HCT116 (cell line): ENCODE results near the gene GLT8D2. TPM values are rescaled to one million over a fixed set of nuclear protein-coding genes. Genes with fewer than 3 reads are reported as not detected.

ENCODE experiments used
- ATAC-seq: fragments of 200-7000 bp; cut with Tn5 transposase; 2 replicates; pipeline ENCODE4 v1.9.1; 2020; ENCODE audit warnings: mild to moderate bottlenecking, moderate library complexity
- BruUV-seq: library from RNA; stranded (reverse); fragments of 400-500 nt; replicated peaks from 2 replicates; lab custom pipeline; 2021; lab: Mats Ljungman, UMichigan
- CTCF ChIA-PET: fragments of 300-600 bp; sonication (Branson Sonifier 250); formaldehyde crosslinking; loops from one replicate; lab custom pipeline; 2021; ENCODE audit warnings: antibody characterized with exemption; lab: Charles Lee
- POLR2A ChIA-PET: fragments of 300-600, 350-600 bp; sonication (Branson Sonifier 250); formaldehyde crosslinking; loops from one replicate; lab custom pipeline; 2021; ENCODE audit warnings: antibody characterized with exemption; lab: Charles Lee
- RAD21 ChIA-PET, 2 experiments: fragments of 300-600 bp; sonication (Branson Sonifier 250); formaldehyde crosslinking; loops; one replicate each; lab custom pipeline; 2023; ENCODE audit warnings: low total read pairs in 2 of 2; ENCODE audit not compliant: uncharacterized antibody in 2 of 2, unreplicated experiment in 2 of 2, low non-redundant PET in 1 of 2; lab: Charles Lee
- DNase-seq: peaks from one replicate; pipeline ENCODE4 v3.0.0-alpha.2; 2010; ENCODE audit warnings: low read depth, low spot score
- H2AFZ ChIP-seq: fragments of 200-600 bp; shearing (Covaris generic), sonication (generic); 2 replicates; pipeline ENCODE4 v1.6.1; 2017; ENCODE audit warnings: low read depth, mixed run types, mixed read lengths, antibody characterized with exemption, low read length; ENCODE audit not compliant: poor library complexity, severe bottlenecking
- H3K27ac ChIP-seq: 2 replicates; pipeline ENCODE4 v1.5.1; 2012; ENCODE audit warnings: low read depth, low read length
- H3K27me3 ChIP-seq: fragments of 200-600 bp; sonication (generic); 2 replicates; pipeline ENCODE4 v1.6.1; 2016; ENCODE audit warnings: mixed run types, low read length, mixed read lengths; ENCODE audit not compliant: insufficient read depth
- H3K36me3 ChIP-seq, 2 experiments: fragments of 200-500 bp in 1 of 2; fragments of 200-600 bp in 1 of 2; sonication (Bioruptor generic) in 1 of 2; sonication (generic) in 1 of 2; 2 replicates each; pipeline versions ENCODE4 v1.5.1 to v1.6.1; 2014 to 2016; ENCODE audit warnings: low read length in 2 of 2, inconsistent platforms in 1 of 2, mixed read lengths in 1 of 2, mixed run types in 1 of 2; ENCODE audit not compliant: insufficient read depth in 2 of 2, control insufficient read depth in 1 of 2
- H3K4me1 ChIP-seq, 2 experiments: fragments of 200-600 bp in 1 of 2; sonication (generic) in 1 of 2; 2 replicates each; pipeline versions ENCODE4 v1.5.1 to v1.6.1; 2012 to 2017; ENCODE audit warnings: low read length in 2 of 2, inconsistent platforms in 1 of 2, mild to moderate bottlenecking in 1 of 2, mixed read lengths in 1 of 2, mixed run types in 1 of 2, moderate library complexity in 1 of 2; ENCODE audit not compliant: insufficient read depth in 2 of 2, control insufficient read depth in 1 of 2
- H3K4me2 ChIP-seq: fragments of 200-600 bp; sonication (generic); 2 replicates; pipeline ENCODE4 v1.6.1; 2017; ENCODE audit warnings: mixed run types, low read length, mixed read lengths
- H3K4me3 ChIP-seq, 2 experiments: fragments of 200-600 bp in 1 of 2; sonication (generic) in 1 of 2; replicated peaks in 1 of 2; 2 replicates each; pipeline ENCODE4 v1.5.1; 2011 to 2016; ENCODE audit warnings: low read length in 2 of 2, control low read depth in 1 of 2, low read depth in 1 of 2, mild to moderate bottlenecking in 1 of 2, mixed read lengths in 1 of 2, mixed run types in 1 of 2
- H3K79me2 ChIP-seq: fragments of 200-600 bp; sonication (generic); 2 replicates; pipeline ENCODE4 v1.6.1; 2017; ENCODE audit warnings: mild to moderate bottlenecking, mixed run types, low read length, moderate library complexity, mixed read lengths; ENCODE audit not compliant: insufficient read depth
- H3K9ac ChIP-seq: fragments of 200-600 bp; sonication (generic); 2 replicates; pipeline ENCODE4 v1.6.1; 2016; ENCODE audit warnings: low read length, mixed read lengths
- H3K9me2 ChIP-seq: fragments of 200-600 bp; sonication (generic), shearing (Covaris generic); 2 replicates; pipeline ENCODE4 v1.6.1; 2017; ENCODE audit warnings: mixed run types, mild to moderate bottlenecking, moderate library complexity; ENCODE audit not compliant: insufficient read depth
- H3K9me3 ChIP-seq, 2 experiments: fragments of 200-500 bp in 1 of 2; fragments of 200-600 bp in 1 of 2; sonication (Bioruptor generic) in 1 of 2; sonication (generic) in 1 of 2; 2 replicates each; pipeline ENCODE4 v1.6.1; 2014 to 2017; ENCODE audit warnings: low read length in 2 of 2, mixed read lengths in 2 of 2, inconsistent platforms in 1 of 2, low read depth in 1 of 2, mild to moderate bottlenecking in 1 of 2, mixed run types in 1 of 2, moderate library complexity in 1 of 2; ENCODE audit not compliant: control insufficient read depth in 1 of 2, insufficient read depth in 1 of 2
- H4K20me1 ChIP-seq: fragments of 200-600 bp; sonication (generic), shearing (Covaris generic); 2 replicates; pipeline ENCODE4 v1.6.1; 2017; ENCODE audit warnings: mixed run types, mild to moderate bottlenecking, moderate library complexity; ENCODE audit not compliant: insufficient read depth
- ELF1 ChIP-seq: IDR thresholded peaks from 2 replicates; pipeline ENCODE4 v1.6.1; 2012; ENCODE audit warnings: low read depth, borderline replicate concordance
- EZH2 ChIP-seq: fragments of 200-600 bp; sonication (generic); IDR thresholded peaks from 2 replicates; pipeline ENCODE4 v1.6.1; 2017; ENCODE audit warnings: antibody characterized with exemption, mixed run types
- EZH2phosphoT487 ChIP-seq: fragments of 200-600 bp; IDR thresholded peaks from 2 replicates; pipeline ENCODE4 v1.6.1; 2018; ENCODE audit warnings: antibody characterized with exemption, borderline replicate concordance
- FOSL1 ChIP-seq: IDR thresholded peaks from 2 replicates; pipeline ENCODE4 v1.6.1; 2012; ENCODE audit warnings: low read depth
- JUND ChIP-seq: IDR thresholded peaks from 2 replicates; pipeline ENCODE4 v1.6.1; 2012
- POLR2A ChIP-seq: IDR thresholded peaks from 2 replicates; pipeline ENCODE4 v1.7.0; 2011; ENCODE audit warnings: borderline replicate concordance; ENCODE audit not compliant: insufficient read depth, insufficient read length; ENCODE audit errors: extremely low read depth
- RAD21 ChIP-seq: IDR thresholded peaks from 2 replicates; pipeline ENCODE4 v1.6.1; 2012; ENCODE audit warnings: low read depth, mild to moderate bottlenecking
- SIN3A ChIP-seq: IDR thresholded peaks from 2 replicates; pipeline ENCODE4 v1.6.1; 2012; ENCODE audit warnings: low read depth
- SP1 ChIP-seq: IDR thresholded peaks from 2 replicates; pipeline ENCODE4 v1.6.1; 2012; ENCODE audit warnings: low read depth
- TCF7L2 ChIP-seq: IDR thresholded peaks from 2 replicates; pipeline ENCODE4 v1.7.0; 2011; ENCODE audit warnings: borderline replicate concordance, inconsistent platforms; ENCODE audit not compliant: insufficient read depth, insufficient read length; ENCODE audit errors: extremely low read depth
- ZBTB33 ChIP-seq: IDR thresholded peaks from 2 replicates; pipeline ENCODE4 v1.6.1; 2011; ENCODE audit warnings: mild to moderate bottlenecking, low read length, moderate library complexity; ENCODE audit not compliant: insufficient replicate concordance; ENCODE audit errors: extremely low read depth
- intact Hi-C: fragments of 100-400 bp; cut with micrococcal nuclease; formaldehyde crosslinking; loops from 2 replicates; pipeline ENCODE4 v1.10.0; 2022
- total RNA-seq: library from RNA; stranded (reverse); gene quantifications from one replicate; pipeline ENCODE4 v1.2.1, GENCODE V29; 2021; ENCODE audit not compliant: unreplicated experiment
- TF ChIP-seq, protein P1 (sequence below): IDR thresholded peaks from 2 replicates; pipeline ENCODE4 v1.6.1; 2012

The GLT8D2 gene
- total RNA-seq, 1 experiment from 2014 or later = 4.8 TPM

GRCh38 chr12:104055686-104056388 is 5.8 kb upstream of the GLT8D2 start:
- POLR2A ChIA-PET = no interaction called here
- Histone ChIP-seq H3K9ac (no peak overlapping the region), H3K27ac (no peak overlapping the region), H3K27me3 (no peaks in the 10 kb centered on the region), H4K20me1 (no peaks in the 10 kb centered on the region), H3K4me3 (no peak overlapping the region), H3K4me2 (no peak overlapping the region), H3K79me2 (no peaks in the 10 kb centered on the region), H3K4me1 (no peaks in the 10 kb centered on the region), H3K9me3 (no peaks in the 10 kb centered on the region), H3K36me3 (no peaks in the 10 kb centered on the region), H2AFZ (no peak overlapping the region), H3K9me2 (no peaks in the 10 kb centered on the region)
- TF ChIP-seq FOSL1 (no peak), JUND (no peak), SIN3A (no peak), EZH2 (no peak), POLR2A (no peak), RAD21 (no peak), TCF7L2 (no peak), ZBTB33 (no peak), EZH2phosphoT487 (no peak), ELF1 (no peak), SP1 (no peak)
- TF ChIP-seq, protein P1, sequence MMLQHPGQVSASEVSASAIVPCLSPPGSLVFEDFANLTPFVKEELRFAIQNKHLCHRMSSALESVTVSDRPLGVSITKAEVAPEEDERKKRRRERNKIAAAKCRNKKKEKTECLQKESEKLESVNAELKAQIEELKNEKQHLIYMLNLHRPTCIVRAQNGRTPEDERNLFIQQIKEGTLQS = no peak
- DNase-seq (no peak), ATAC-seq (no peak)
- intact Hi-C loops = loop anchor here (1.0 to 10.0 kb wide), 2 partner anchors 89 to 309 kb away; no protein-coding TSS in a partner anchor
- CTCF ChIA-PET = no interaction called here
- RAD21 ChIA-PET = no interaction called here
- no TSS peak for BruUV-seq
